Ammon's horn (tissue), 1 donor: ENCODE data around the gene SCPEP1.

Source experiments
- DNase-seq: peaks from one replicate; pipeline ENCODE4 v3.0.0-alpha.2; 2016; ENCODE audit warnings: low spot score

The SCPEP1 gene

DNA sequence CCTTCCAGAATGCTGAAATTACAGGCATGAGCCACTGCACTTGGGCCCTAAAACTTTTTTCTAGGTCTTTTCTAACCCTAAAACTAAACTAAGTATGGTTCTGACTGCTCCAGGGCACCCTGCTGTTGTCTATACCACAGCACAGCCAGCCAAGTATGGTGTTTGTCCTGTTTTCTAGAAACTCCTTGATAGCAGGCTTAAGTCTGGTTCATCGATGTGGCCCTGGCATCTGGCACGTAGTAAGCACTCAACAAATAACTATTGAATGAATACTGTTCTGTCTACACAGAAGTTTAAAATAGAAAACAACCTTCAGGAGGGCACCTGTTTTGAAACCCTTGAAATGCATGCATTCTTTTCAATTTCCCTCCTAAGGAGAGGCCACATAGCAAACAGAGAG lies 62.6 kb downstream of the SCPEP1 start:
- DNase-seq = no peak

DNA sequence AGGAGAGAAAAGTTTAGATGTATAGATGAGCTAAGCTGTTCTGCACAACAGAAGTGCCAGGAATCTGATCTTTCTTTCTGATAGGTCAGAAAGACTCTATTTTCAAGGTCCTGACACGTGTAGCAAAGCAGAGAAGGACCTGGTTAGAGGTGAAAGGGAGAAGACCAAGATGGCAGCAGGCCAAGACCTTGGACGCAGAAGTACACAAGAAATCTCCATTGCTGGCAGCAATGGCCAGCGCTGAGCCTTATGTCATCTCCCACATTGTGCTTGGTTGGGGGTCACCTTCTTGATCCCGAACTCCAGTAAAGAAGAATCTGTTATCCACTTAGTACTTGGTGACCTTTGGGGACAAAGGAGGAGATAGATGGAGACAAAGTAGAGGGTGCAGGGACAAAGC lies 65.3 kb downstream of the SCPEP1 start:
- no peak for DNase-seq

DNA sequence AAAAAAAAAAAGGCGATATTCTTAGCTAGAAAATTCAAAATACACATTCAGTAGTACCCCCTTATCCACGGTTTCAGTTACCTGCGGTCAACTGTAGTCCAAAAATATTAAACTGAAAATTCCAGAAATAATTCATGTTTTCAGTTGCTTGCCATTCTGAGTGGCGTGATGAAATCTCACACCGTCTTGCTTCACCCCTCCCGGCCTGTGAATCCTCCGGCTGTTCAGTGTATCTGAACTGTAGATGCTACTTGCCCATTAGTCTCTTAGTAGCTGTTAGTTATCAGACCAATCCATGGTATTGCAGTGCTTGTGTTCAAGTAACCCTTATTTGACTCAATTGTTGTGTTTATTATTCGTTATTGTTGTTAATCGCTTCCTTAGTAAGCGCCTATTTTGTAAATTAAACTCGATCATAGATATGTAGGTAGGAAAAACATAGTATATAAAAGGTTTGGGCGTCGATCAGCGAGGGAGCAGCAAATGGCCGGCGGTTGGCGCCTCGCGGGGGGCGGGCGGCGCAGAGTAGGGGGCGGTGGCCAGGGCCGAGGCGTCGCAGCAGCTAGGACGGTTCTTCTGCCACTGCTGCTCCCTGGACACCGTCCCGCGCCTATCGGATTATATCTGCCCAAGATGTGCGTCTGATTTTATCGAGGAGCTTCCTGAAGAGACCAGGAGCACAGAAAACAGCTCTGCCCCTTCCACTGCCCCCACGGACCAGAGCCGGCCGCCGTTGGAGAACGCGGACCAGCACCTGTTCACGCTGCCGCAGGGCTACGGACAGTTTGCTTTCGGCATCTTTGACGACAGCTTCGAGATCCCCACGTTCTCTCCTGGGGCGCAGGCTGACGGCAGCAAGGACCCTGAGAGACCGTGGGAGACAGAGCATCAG lies 67.3 kb downstream of the SCPEP1 start:
- DNase-seq = no peak

DNA sequence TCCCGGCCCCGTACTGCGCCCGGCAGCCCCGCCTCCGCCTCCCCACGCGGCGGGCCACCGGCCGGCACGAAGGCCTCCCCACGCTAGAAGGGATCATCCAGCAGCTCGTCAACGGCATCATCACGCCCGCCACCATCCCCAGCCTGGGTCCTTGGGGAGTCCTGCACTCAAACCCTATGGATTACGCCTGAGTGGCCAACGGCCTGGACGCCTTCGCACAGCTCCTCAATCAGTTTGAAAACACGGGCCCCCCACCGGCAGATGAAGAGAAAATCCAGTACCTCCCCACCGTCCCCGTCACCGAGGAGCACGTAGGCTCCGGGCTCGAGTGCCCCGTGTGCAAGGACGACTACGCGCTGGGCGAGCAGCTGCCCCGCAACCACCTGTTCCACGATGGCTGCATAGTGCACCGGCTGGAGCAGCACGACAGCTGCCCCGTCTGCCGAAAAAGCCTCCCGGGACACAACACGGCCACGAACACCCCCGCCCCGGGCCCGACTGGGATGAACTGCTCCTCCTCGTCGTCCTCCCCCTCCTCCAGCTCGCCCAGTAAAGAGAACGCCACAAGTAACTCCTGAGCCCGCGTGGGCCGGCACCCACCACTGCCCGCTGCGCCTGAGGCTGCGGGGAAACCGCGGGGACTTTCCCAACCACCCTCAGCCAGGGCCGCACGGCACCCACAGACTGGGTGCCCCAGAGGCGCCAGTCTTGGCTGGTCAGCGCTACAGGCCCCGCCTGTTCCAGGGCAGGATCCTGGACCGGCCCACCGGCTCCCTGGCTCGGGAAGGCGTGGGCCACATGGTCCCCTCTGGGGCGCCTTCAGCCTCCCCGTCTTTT lies 68.2 kb downstream of the SCPEP1 start:
- DNase-seq = no peak

DNA sequence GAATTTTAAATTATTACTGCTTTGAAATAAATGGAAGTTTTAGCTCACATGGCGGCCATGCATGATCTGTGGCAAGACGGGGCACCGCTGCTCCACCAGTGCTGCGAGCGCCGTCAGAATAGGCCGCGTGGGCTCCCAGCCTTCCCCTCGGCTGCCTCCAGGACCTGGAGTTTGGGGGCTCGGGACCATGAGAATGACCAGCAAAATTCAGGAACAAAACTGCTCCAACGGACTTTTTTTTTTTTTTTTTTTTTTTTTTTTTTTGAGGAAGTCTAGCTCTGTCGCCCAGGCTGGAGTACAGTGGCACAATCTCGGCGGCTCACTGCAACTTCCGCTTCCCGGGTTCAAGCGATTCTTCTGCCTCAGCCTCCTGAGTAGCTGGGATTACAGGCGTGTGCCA lies 68.8 kb downstream of the SCPEP1 start:
- no peak for DNase-seq

DNA sequence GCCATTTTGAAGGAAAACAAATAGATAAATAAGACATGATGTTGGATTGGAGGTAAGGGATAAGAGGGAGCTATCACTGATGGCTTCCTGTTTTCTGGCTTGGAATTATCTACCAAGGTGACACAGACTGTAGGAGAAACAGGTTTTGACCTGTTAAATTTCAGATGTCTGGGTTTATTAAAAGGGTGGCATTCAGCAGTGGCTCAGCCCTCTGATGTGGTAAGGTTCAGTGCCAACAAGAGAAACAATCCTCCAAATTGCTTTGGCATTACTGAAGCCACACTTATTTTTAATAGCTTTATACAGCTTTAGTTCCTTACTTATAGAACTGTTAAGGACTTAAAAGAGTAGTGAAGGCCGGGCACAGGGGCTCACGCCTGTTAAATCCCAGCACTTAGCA lies 70.2 kb downstream of the SCPEP1 start:
- no peak for DNase-seq

DNA sequence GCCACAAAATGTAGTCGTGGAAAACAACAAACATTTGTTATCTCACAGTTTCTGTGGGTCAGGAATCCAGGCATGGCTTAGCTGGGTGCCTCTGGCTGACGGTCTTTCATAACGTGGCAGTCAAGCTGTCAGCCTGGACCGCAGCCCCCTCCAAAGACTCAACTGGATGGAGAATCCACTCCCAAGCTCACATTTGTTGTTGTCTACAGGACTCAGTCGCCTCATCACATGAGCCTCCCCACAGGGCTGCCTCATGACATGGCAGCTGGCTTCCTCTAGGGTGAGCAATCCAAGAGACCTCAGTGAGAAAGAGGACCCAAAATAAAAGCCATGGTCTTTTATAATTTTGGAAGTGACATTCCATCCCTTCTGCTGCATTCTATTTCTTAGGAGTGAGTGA lies 72.4 kb downstream of the SCPEP1 start:
- no peak for DNase-seq

DNA sequence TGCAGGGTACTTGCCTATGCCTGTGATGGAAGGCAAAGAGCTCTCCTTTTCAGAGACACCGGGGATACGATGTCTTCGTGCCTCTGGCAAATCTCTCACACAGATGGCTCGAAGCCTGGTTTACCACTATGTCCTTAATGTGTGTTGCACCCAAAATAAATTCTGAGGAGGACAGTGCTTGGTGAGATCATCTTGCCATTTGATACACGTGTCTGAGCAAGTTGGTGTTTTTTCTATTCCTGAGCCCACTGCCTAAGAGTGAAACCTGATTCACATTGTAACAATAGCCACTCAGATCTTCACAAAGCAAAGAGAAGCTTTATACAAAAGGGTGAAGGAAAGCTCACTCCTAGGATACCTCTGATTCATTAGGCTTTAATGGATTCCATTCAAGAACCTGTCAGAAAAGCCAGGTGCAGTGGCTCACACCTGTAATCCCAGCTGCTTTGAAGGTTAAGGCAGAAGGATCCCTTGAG lies 74.0 kb downstream of the SCPEP1 start:
- DNase-seq = peak; percentile 9
